HepG2 (cell line): Measurements from ENCODE around the gene TSSK2. TPM values are rescaled to one million over a fixed set of nuclear protein-coding genes. Genes with fewer than 3 reads are reported as not detected.

Experiments used
- E2F1 ChIP-seq: sonication (generic); formaldehyde crosslinking; IDR thresholded peaks from 2 replicates; pipeline ENCODE4 v1.5.0; 2020; ENCODE audit warnings: missing genetic modification reagents
- EEA1 ChIP-seq: sonication (generic); formaldehyde crosslinking; IDR thresholded peaks from 2 replicates; pipeline ENCODE4 v1.5.1; 2020; ENCODE audit warnings: mild to moderate bottlenecking, missing genetic modification reagents, borderline replicate concordance
- HMGXB4 ChIP-seq, 2 experiments: sonication (generic) in 1 of 2; formaldehyde crosslinking in 1 of 2; IDR thresholded peaks; 2 replicates each; pipeline versions ENCODE4 v1.4.0 to v1.6.1; 2018 to 2020; ENCODE audit warnings: missing genetic modification reagents in 2 of 2, borderline replicate concordance in 1 of 2, low read depth in 1 of 2, mild to moderate bottlenecking in 1 of 2, missing biosample characterization in 1 of 2
- LCORL ChIP-seq, 2 experiments: fragments of 450-650 bp in 1 of 2; sonication (generic) in 1 of 2; formaldehyde crosslinking in 1 of 2; IDR thresholded peaks; 2 replicates each; pipeline versions ENCODE4 v1.5.0 to v1.6.1; 2017 to 2020; ENCODE audit warnings: antibody characterized with exemption in 1 of 2, missing genetic modification reagents in 1 of 2
- MED13 ChIP-seq: sonication (generic); formaldehyde crosslinking; IDR thresholded peaks from 2 replicates; pipeline ENCODE4 v1.5.0; 2020; ENCODE audit warnings: missing genetic modification reagents
- NR0B2 ChIP-seq: sonication (generic); formaldehyde crosslinking; IDR thresholded peaks from 2 replicates; pipeline ENCODE4 v1.4.0; 2020; ENCODE audit warnings: mild to moderate bottlenecking, missing genetic modification reagents
- RAD51 ChIP-seq: fragments of 450-650 bp; IDR thresholded peaks from 2 replicates; pipeline ENCODE4 v1.6.1; 2016; ENCODE audit warnings: borderline replicate concordance
- RXRA ChIP-seq: sonication (generic); formaldehyde crosslinking; IDR thresholded peaks from 2 replicates; pipeline ENCODE4 v1.5.1; 2020; ENCODE audit warnings: missing genetic modification reagents
- THAP11 ChIP-seq: IDR thresholded peaks from 2 replicates; pipeline ENCODE4 v1.6.1; 2016; ENCODE audit warnings: missing biosample characterization, missing genetic modification reagents
- ZBTB40 ChIP-seq, 2 experiments: fragments of 450-650 bp in 1 of 2; sonication (generic) in 1 of 2; formaldehyde crosslinking in 1 of 2; IDR thresholded peaks; 2 replicates each; pipeline versions ENCODE4 v1.6.1 to v1.8.0; 2016 to 2022; ENCODE audit warnings: antibody characterized with exemption in 1 of 2, mild to moderate bottlenecking in 1 of 2, missing genetic modification reagents in 1 of 2
- ZNF136 ChIP-seq: sonication (generic); formaldehyde crosslinking; IDR thresholded peaks from 2 replicates; pipeline ENCODE4 v1.8.1; 2022; ENCODE audit warnings: low read depth, mild to moderate bottlenecking, moderate library complexity, missing genetic modification reagents
- ZNF589 ChIP-seq: sonication (generic); formaldehyde crosslinking; conservative IDR thresholded peaks from 2 replicates; pipeline ENCODE4 v1.8.0; 2022; ENCODE audit warnings: mild to moderate bottlenecking, moderate library complexity, missing genetic modification reagents
- ZNF619 ChIP-seq: sonication (generic); formaldehyde crosslinking; IDR thresholded peaks from 2 replicates; pipeline ENCODE4 v1.4.0; 2020; ENCODE audit warnings: mild to moderate bottlenecking, missing genetic modification reagents
- ZSCAN31 ChIP-seq: sonication (generic); formaldehyde crosslinking; IDR thresholded peaks from 2 replicates; pipeline ENCODE4 v1.5.0; 2020; ENCODE audit warnings: low read depth, mild to moderate bottlenecking, missing genetic modification reagents
- polyA plus RNA-seq, 8 experiments: library from polyadenylated mRNA; depleted of rRNA in 3 of 8; stranded (reverse) in 7 of 8; unstranded in 1 of 8; fragments of >200 nt; fragmentation: Illumina TruSeq in 4 of 8; extraction: Trizol in 4 of 8; gene quantifications; 2 replicates each; pipeline versions ENCODE4 v1.2.1 to v1.2.3, GENCODE V29; 2011 to 2016; ENCODE audit warnings: low read depth in 4 of 8, missing spikeins in 1 of 8, mixed read lengths in 1 of 8; ENCODE audit not compliant: insufficient read depth in 1 of 8
- total RNA-seq, 5 experiments: library from RNA; depleted of rRNA; stranded (reverse); fragments of >200 nt; fragmentation: Illumina TruSeq; extraction: Trizol; gene quantifications; 2 replicates each; pipeline ENCODE4 v1.2.3, GENCODE V29; 2016; ENCODE audit warnings: low read depth in 1 of 5

Gene TSSK2
- total and polyA plus RNA-seq, 2 of the 13 experiments (the other 11 are each of a cell fraction or from before 2014, with no cell fraction given) = not detected

- TF ChIP-seq ZBTB40 (IDR thresholded peaks at IDR 0.05) (no peak), ZBTB40 (CRISPR knock-in tag; IDR thresholded peaks at IDR 0.05) (peak; percentile 45; the same call in 1 of the 2 replicates), ZNF589 (CRISPR knock-in tag) (peak; percentile 47; the same call in 1 of the 2 replicates), THAP11 (CRISPR knock-in tag) (no peak; the same call in 1 of the 2 replicates), NR0B2 (CRISPR knock-in tag) (peak; percentile 68; the same call in 1 of the 2 replicates), ZNF619 (peak; percentile 27; the same call in 1 of the 2 replicates), LCORL (IDR thresholded peaks at IDR 0.05) (no peak), LCORL (CRISPR knock-in tag; IDR thresholded peaks at IDR 0.05) (0 out of 2 replicates have a peak, but pooled peaks have one; percentile 26), ZNF136 (CRISPR knock-in tag) (peak; percentile 85; the same call in 1 of the 2 replicates), E2F1 (CRISPR knock-in tag) (peak; percentile 40; the same call in 1 of the 2 replicates), RAD51 (no peak), EEA1 (CRISPR knock-in tag) (0 out of 2 replicates have a peak, but pooled peaks have one; percentile 37), ZSCAN31 (CRISPR knock-in tag) (peak; percentile 62; the same call in 1 of the 2 replicates), HMGXB4 (CRISPR knock-in tag; IDR thresholded peaks at IDR 0.05; ENCODE audit: borderline replicate concordance in 1 of 2, low read depth in 1 of 2) (no peak; a peak in 1 of 4 replicates), MED13 (CRISPR knock-in tag) (peak; percentile 68; the same call in 1 of the 2 replicates), RXRA (CRISPR knock-in tag) (peak; percentile 85)
These were observed 47.8 kb downstream of the TSSK2 start, which contains the start of gene SLC25A1 (continued) for GRCh38 chr22:19178657-19179496.
